Kidney capillary endothelial cell (primary cell): Measurements from ENCODE around the gene LRRN4.
"Not testable (repeated sequence)": the region's sequence is repeated elsewhere in the genome, so short reads cannot be mapped to it uniquely, and the experiment has no call there.

Source experiments
- DNase-seq: peaks from one replicate; pipeline ENCODE4 v3.0.0-alpha.2; 2018; ENCODE audit warnings: low spot score

Gene LRRN4

DNA sequence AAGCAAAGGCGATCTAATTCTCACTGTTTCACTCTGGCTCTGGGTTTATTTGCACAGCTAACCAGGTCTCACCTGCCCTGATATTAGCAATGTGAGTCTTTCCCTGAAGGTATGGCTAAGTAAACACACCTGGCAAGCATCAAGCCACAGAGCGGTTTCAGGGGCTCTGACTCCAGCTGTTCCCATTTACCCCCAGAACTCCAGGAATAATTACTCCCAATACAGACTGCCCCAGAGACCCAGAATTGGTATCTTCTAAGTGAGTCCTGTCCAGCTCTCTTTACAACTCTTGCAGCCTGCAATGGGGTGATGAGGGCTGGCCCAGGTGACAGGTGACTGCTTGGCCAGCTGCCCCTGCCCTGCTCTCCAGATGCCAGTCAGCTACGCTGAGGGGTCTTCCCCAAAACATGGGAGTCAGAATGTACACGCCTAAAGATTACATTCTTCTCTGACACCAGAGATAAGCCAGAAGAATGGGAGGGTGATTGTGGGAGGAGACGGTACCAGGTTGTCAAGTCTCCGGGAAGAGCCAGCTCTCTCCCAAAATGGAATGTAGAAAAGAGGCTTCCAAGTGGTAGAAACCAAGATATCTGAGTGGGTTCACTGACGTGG is 4.9 kb upstream of the LRRN4 start:
- no peak for DNase-seq

DNA sequence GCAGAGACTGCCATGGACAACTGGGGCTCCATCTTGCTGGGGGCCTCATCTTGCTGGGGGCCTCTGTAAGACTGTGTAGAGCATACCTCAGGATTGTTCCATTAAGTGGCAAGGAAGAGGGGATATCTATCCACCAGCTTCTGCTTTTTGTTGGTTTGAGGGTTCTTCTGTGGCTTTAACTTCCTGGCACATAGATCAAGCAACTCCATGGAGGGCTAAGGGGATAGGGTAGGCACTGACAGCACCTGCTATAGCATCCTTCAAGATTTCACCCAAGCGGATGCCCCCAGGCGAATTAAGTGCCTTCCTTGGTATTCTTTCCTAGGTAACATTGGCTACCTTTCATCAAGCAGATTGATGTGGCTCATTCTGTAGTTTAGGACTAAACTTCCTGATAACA is 3.8 kb upstream of the LRRN4 start:
- DNase-seq, result no peak

DNA sequence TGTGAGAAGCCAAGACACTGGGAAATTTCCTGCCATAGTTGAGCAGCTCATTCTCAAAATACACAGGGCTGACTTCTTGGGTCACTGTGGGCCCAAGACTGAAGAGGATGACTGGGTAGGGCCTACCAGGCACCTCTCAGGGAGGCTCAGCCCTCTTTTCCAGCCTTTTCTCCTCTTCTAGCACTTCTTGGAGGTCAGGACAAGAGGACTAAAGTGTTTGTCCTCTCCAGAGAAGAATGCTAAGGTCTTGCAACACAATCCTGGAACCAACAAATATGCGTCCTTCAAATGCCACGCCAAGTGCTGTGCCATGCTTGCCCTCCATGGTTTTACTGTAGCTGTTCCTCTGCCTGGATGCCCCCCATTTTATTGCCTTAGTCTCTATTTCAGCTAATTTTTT is 3.3 kb upstream of the LRRN4 start:
- no peak for DNase-seq

DNA sequence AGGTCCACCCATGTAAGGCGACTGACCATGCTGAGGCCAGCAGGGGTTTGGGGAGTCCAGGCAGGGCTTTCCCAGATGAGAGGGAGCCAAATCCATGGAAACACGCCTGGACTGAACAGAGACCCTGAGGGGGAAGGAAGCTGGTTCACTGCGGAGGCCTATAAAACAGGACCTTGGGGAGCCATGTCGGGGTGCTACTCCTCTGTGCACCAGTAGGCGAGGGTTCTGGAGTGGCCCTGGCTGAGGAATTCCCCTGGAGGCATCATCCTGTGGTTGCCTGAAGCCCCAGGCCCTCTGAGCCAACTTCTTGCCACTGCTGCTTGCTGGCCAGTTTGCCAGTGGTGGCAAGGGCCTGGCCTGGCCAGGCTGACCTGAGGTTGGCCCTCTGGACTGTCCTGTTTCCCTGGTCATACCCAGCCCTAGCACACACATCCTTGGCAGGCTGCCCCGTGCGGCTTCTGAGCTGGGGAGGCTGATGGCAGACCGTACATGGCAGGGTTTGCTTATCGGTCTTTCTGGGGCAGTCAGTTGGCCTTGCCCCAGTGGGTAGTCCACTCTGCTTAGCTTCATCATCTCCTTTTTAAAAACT is 2.2 kb upstream of the LRRN4 start:
- no peak for DNase-seq

DNA sequence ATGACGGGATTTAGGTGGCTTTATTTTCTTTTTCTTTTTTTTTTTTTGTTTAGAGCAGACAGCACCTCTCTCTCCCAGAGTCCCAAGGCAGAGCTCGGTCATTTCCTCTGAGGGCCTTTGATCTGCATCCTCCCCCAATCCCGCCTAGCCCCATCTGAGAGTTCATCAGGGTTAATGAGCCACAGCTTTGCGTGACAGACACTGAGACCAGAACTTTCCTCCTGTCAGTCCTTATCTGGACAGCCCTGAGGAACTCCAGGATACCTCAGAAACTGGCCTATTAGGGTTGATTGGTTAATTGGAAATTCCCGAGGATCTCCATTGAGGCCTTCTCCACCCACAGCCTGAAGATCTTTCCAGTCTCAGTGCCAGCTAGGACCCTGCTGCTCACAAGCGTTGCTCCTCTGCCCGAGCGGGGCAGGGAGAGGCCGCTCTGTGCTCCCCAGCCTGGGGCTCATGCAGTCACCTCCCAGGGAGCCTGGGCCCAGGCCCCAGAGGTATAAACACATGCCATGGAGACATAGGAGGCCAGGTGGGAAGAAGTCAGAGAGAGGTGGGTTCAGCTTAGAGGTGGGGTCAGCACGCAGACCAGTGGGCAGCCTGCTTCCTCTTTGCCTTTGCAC is 1.4 kb upstream of the LRRN4 start:
- DNase-seq, result no peak

DNA sequence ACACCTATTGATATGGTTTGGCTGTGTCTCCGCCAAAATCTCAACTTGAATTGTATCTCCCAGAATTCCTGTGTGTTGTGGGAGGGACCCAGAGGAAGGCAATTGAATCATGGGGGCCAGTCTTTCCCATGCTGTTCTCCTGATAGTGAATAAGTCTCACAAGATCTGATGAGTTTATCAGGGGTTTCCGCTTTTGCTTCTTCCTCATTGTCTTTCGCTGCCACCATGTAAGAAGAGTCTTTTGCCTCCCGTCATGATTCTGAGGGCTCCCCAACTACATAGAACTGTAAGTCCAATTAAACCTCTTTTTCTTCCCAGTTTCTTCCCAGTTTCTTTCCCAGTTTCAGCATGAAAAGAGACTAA is 810 bp upstream of the LRRN4 start:
- not testable (repeated sequence) for DNase-seq

DNA sequence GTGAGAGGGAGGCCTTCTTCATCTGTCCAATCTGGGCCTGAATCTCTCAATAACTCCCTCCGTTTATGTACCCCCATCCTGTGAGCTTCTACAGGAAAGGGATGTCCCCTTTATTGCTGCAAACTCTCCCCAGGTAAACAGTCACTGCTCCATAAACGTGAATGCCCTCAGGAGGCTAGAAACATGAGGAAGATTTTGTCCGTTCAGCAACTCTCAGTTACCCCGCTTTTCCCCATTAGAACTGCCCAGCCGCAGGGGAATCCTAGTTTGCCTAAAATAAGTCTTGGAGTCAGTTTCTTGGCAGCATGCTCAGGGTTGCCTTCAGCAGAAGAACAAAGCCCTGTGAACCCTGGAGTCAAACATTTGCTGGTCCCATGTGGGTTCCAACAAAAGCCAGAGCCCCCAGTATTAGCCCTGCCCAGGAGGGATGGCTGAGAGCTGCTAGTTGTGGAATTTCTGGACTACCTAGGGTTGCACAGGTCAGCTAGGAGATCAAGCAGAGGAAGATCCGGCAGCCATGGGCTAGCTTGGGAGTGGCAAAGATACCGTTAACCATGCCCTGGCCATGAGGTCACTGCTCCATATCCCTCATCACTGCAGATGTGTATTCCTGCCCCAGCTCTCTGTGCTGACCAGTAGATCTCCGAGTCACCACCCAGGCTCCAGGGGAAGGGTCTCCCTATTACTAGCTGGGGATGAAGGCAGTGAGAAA is 640 bp downstream of the LRRN4 start:
- no peak for DNase-seq

DNA sequence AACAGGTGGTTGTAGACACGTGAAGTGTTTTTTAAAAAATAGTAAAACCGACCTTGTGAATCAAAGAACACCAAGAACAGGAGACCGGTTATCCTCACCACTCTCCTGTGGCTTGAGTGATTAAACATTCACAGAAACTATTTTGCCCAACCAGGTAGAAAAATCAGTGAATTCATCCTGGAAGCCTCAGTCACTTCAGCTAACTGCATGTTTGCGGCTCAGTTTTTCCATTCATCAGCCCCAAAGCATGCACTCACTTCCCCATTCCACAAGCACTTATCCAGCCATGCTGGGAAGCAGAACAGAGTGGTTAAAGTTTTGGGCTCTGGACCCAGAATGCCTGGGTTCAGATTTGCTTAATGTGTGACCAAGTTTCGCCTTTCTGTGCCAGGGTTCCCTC is 2.4 kb downstream of the LRRN4 start:
- no peak for DNase-seq

DNA sequence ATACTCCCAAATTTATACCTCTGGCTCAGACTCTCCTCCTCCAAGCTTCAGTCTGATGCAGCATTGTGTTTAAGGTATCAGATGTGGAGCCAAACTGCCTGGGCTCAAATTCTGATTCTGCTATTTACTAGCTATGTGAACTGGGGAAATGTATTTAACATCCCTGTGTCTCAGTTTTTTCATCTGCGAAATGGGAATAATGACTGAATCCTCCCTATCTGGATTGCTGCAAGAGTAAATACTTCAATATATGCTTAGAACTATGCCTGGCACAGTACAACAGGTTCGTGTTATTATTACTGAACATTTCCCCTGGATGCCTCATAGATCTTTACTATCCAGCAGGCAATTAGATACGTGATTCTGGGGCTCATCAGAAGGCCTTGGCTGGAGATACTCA is 5.5 kb downstream of the LRRN4 start:
- no peak for DNase-seq

DNA sequence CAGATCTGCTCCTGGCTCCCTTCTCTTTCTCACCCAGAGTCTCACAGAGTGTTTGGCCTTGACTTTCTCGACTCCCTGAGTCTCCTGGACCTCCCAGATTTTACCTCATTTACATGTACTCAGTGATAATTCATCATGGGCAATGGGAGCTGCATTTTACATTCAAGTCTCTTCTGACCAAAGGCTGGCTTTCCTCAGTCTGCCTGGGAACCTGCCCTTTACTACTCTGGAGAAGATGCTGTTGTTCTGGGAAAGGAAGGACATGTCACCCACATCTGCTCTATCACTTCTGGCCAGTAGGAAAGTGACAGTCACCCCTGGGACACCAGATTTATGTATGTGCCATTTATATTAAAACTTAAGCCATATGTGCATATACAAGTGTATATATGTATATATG is 7.4 kb downstream of the LRRN4 start:
- no peak for DNase-seq

DNA sequence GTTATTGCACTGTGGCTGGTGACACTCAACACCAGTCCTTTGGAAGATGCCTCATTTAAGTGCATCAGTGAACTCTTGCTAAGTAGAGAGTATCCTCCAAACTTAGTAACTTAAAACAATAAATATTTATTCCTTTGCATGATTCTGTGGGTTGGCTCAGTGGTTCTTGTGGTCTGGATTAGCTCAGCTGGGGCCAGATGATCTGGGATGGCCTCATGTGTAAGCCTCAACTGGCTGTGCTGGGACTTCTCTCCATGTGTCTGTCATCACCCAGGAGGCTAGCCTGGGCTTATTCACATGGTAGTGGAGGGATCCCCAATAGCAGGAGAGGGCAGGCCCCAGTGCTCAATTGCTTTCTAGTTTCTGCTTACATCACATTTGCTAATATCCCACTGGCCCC is 8.3 kb downstream of the LRRN4 start:
- DNase-seq, result no peak

DNA sequence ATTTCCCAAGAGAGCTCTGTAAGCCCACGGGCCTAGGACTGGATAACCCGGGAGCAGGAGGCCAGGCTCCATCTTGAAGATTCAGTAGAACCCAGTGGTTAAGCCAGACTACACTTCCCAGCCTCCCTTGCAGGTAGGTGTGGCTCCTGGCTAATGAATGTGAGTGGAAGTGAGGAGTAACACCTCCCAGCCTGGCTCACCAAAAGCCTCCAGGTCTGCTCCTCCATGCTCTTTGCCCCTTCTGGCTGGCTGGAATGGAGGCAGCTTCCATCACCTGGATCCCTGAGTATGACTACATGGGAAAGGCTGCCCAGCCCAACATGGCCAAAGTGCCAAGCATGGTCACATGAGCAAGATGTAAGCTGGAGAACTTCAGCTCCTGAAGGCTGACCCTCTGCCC is 9.7 kb downstream of the LRRN4 start:
- DNase-seq, result no peak

DNA sequence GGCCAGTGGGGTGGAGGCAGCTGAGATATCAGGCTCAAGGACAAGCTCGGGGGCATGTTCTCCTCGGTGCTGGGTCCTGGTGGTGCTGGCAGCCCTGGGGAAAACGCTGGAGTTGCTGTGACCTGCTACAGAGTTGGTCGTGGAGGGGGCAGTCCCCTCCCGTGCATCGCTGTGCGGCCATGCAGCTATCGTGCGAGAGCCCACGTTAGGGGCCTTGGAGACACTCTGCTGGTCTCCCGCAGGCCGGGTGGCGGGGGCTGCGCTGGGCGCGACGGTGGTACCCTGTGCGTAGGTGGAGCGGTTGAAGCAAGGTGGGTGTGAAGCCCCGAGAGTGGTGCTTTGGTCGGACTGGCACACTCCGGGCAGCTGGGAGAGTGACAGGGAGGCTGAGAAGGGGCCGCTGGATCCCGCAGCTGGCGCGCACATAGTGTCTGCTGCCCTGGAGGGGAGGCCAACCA is 12.0 kb downstream of the LRRN4 start:
- no peak for DNase-seq

DNA sequence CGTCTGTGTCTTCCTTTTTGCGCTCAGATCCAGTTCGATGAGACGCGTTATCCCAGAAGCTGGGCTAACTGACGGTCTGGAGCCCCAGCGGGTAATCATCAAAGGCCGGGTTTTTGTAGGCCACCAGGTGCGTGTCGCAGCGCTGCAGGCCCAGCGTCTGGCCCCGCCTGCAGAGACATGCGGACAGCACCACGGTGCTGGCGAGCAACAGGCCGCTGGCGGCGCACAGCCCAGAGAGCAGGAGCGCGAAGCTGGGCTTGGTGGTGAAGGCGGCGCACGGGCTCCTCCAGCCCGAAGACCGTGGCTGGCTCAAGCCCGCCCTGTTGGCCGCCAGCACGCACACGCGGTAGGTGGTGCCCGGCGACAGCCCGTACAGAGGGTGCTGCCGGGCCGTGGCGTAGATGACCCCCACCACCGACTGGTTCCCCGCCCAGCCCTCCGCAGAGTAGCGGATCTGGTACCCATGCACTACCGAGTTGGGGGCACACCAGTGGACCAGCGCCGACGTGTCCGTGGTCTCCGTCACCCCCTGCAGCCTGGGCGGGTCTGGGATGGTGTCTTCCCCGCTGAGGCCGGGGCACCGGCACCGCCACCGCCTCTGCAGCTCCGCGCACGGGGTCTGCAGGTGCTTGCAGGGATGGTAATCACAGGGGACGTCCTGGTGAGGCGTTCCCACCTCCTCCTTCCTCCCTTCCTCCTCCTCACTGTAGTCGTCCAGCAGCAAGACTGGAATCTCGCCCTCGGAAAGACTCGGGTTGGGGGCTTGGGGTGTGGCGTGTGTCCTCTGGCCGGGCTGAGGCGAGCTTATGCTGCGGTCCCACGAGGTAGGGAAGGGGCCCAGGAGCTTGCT is 12.7 kb downstream of the LRRN4 start:
- DNase-seq, result no peak

DNA sequence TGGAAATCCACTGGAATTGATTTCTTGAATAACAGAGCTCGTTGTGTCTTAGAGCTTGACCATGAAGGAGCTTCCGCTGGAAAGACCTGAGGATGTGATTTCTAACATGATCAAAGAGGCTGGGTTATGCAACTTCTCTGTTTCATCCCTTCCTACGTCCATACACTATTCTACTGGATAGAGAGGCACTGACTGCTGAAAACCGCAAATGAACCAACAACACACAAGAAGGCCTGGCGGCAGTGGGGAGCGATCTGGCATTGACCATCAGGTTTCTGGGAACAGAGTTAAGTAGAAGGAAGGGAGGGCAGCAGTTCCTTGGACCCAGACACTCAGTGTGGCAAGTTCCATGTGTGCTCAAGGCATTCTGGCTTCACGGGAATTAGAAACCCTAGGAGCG is 13.3 kb downstream of the LRRN4 start:
- no peak for DNase-seq

DNA sequence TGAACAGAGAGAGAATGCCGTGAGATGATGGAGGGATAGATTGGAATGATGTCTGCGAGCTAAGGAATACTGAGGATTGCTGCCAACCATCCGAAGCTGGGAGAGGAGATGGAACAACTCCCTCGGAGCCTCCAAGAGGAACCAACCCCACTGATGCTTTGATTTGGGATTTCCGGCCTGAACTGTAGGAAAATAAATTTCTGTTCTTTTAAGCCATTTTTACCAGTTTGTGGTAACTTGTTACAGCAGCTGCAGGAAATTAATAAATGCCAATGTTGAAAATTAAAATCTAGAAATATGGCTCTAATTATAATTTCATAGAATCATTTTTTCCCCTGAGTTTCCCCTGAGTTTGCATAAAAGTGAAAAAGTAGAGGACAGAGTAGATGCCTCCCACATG is 14.1 kb downstream of the LRRN4 start:
- DNase-seq, result no peak

DNA sequence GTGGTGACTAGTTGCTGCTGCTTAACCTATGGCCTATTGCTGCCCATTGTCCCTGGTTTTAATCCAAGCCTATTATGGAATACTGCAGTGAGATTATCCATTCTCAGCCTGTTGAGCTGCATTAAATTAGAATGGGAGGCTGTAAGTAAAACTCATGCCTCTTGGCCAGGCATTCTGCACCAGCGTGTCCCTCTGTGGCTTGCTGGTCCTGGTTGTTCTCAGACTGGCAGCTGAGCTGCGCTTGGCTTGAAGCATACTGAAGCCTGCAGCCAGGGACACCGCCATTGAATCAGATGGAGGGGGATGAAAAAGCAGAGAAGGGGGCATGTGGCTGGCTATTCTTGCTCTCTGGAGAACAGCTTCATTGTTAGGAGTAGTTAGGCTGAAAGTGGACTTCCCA is 15.6 kb downstream of the LRRN4 start:
- DNase-seq, result no peak

DNA sequence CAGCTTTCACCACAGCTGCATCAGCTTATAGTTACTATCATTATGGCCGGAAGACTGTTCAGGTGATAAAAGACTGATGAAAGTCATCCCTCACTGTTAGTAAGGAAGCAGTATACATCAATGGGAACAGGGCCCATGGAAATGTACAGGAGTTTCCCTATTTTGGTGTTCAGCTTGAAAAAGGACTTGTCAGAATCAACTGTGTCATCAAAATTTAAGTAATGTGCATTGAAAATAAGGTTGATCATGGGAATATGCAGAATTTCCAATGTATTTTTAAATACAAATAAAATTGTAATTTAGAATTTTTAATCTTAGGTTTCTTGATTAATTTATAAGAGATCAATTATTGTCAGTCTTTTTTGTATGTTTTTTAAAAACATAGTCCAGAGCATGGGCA is 16.8 kb downstream of the LRRN4 start:
- no peak for DNase-seq

DNA sequence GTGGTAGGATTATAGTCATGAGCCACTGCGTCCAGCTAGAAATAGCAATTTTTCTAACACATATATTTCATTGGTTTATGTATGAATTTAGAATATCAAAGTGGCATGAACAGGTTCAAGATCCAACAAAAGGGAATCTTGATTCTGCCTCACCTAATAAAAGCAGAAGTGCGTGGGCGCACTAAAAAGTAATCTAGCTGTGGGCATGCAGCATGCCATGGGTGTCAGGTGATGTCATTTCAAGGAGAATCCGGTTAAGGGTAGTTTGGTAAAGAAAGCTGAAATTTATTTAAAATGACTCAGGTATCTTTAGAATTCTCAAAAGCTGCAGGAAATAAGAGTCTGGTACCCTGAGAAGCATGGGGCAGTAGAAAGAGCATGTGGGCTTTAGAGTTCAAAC is 17.6 kb downstream of the LRRN4 start:
- DNase-seq, result no peak

DNA sequence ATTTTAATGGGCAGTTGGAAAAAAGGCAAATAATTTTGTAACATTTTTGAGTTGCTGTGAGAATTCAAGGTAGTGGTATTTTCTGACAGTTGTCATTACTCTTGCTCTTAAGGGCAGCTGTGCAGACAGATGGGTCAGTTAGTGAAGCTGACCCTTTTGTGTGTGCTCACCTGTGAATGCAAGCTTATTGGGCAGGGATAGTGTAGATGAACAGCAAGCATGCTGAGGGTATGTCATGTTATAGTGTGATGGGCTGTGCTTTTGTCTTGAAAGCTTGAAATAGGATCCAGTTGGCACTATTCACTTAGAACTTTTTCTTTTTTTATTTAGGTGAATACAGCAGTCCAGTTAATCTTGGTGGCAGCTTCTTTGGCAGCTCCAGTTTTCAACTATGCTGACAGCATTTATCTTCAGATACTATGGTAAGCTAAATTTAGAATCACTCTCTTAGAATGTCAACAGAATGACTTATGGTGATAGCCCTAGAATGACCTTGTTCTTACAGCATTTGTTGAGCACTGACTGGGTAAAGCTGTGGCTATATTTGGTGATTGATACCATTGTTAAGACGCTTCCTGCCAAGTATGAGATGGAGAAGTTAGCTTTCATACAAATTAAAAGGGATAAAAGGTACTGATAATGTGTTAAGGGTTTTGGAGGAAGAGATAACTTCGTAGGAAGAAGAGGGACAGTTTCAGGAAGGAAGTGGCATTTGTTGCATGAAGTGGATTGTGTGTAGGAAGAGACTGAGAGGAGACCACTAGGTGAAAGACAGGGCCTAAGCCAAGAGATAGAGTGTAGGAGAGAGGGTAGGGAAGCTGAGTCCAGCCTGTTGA is 19.5 kb downstream of the LRRN4 start:
- DNase-seq, result peak; percentile 60

DNA sequence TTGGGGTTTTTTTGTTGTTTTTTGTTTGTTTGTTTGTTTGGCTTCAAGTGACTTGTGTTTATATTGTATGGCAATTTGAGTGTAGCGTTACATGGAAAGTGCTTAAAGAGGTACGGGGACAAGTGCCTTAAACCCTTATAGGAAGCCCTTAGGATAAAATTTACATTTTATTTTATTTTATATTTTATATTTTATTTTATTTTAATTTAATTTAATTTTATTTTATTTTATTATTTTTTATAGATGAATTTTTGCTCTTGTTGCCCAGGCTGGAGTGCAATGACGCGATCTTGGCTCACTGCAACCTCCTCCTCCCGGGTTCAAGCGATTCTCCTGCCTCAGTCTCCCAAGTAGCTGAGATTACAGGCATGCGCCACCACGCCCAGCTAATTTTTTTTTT is 21.0 kb downstream of the LRRN4 start:
- DNase-seq, result not testable (repeated sequence)
